ENCODE data around the gene SETD1B.
"Not testable (repeated sequence)": the region's sequence is repeated elsewhere in the genome, so short reads cannot be mapped to it uniquely, and the experiment has no call there.

Gene SETD1B

DNA sequence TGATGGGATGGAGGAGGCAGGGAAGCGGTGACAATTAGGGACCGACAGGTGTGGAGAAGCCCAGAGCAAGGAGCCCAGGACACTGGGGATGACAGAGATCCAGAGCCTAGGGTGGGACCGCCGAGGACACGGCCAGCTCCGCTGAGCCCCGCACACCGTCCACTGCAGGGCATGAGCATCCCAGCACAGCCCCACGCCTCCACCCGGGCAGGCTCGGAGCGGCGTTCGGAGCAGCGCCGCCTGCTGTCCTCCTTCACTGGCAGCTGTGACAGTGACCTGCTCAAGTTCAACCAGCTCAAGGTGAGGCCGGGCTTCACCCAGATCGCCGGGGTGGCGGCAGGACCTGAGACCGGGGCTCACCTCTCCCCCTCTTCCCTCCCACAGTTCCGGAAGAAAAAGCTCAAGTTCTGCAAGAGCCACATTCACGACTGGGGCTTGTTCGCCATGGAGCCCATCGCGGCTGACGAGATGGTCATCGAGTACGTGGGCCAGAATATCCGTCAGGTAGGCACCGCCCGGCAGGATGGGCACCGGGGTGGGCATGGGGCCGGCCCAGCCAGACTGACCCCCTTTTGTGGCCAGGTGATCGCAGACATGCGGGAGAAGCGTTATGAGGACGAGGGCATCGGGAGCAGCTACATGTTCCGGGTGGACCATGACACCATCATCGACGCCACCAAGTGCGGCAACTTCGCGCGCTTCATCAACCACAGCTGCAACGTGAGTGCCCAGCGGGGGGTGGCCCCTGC, 23.7 kb downstream of the SETD1B start:
- no peak for DNase-seq

DNA sequence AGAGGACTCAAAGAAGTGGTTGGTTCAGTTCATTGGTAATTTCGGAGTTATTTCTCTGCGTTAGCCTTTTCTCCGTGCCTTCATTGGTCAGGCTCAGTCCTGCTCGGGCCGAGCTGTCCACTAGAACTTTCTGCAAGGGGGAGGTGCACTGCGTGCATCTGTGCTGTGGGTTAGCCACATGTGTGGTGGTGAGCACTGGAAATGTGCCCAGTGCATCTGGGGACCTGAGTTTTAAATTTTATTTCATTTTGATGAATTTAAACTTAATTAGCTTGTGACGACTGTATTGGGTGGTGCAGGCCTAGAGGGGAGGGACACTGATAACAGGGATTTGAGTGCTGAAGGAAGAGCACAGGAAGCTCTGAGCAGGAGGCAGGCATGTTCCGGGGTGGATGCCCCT, 24.5 kb downstream of the SETD1B start:
- DNase-seq = no peak

- DNase-seq = no peak
Measured at GRCh38 chr12:121828826-121829225, 25.0 kb downstream of the SETD1B start.

DNA sequence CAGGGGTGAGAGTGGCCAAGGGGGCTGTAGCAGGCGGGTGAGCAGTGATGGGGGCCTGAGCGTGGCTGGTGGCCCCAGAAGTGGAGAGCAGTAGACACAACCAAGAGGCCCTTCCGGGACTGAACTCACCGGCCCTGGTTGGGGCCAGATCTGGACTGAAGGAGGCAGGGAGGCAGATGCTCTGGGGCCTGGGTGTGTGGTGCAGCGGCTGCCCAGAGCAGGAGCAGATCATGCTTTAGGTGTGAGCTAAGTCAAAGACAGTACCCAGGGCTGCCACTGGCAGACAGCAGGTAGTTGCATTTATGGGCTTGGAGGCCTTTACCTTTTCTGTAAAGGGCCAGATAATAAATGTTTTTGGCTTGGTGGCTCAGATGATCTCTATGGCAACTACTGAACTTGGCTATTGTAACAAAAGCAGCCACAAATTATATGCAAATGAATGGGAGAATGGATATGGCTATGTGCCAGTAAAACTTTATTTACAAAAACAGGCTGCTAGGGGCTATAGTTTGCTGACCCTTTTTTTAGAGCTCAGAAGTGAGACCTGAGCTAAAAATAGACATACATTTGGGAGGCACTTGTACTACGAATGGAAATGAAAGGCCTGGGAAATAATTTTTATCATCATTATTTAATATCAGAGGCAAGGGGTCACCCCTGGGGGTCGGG, 25.6 kb downstream of the SETD1B start:
- DNase-seq = no peak

GRCh38 chr12:121830134-121830533, 26.3 kb downstream of the SETD1B start:
- DNase-seq = no peak

DNA sequence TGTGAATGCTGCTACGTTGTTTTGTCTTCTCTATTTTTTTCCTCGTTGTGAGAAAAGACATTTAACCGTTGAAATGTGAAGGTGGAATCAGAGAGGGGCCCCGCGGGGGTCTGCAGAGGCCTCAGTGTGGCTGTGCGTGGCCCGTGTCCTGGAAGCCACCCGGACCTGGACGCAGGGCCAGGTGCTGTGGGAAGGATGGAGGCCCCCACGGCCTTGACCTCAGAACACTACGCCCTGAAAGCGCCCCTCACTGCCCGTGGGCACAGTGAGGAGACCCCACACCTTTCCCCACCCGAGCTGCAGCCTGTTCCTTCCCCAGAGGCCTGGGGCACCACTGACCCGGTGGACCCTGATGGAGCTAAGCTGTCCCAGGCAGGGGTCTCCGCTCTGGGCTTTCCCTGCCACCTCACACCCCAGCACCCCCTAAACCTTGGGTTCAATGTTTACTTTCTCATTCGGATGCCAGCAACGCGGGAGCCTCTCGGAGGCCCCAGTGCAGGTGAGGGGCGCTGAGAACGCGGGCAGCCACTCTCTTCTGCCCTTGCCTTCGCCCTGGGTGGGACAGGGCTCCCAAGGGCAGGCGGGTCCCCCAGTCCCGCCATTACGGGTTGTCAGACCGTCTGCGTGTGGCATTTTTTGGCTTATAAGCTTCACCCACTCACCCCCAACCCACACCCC, 26.9 kb downstream of the SETD1B start:
- DNase-seq = no peak

DNA sequence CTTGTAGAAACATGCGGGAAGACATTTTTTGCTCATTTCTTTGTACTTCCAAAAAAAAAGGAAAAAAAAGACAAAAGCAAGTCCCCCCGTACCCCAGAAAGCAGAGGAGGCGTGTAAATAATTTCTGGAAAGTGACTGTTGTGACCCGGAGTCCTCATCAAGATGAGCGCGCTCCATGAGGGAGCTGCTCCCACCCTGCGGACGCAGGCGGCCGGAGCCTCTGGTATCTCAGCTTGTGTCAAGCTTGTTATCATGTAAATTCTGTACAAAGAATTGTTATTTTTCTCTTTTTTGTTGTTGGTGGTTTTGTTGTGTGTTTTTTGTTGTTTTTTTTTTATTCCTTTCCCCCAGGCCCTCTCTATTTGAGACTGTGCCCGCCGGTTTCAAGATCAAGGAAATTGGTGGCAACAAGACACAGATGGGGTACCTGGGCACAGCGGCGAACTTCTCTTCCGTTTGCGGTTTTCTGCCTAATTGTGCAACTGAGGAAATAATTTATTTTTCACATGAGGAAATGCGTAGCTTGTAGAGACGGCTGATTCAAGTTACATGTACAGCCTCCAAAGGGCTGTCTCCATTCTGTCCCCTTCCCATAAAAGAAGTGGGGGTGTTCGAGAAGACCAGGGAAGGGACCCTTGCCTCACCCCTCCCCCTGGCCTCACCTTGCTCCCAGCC, 27.9 kb downstream of the SETD1B start:
- no peak for DNase-seq

- no peak for DNase-seq
Measured at GRCh38 chr12:121837680-121838079, 33.9 kb downstream of the SETD1B start.

- no peak for DNase-seq
Measured at GRCh38 chr12:121838126-121838525, 34.3 kb downstream of the SETD1B start.

DNA sequence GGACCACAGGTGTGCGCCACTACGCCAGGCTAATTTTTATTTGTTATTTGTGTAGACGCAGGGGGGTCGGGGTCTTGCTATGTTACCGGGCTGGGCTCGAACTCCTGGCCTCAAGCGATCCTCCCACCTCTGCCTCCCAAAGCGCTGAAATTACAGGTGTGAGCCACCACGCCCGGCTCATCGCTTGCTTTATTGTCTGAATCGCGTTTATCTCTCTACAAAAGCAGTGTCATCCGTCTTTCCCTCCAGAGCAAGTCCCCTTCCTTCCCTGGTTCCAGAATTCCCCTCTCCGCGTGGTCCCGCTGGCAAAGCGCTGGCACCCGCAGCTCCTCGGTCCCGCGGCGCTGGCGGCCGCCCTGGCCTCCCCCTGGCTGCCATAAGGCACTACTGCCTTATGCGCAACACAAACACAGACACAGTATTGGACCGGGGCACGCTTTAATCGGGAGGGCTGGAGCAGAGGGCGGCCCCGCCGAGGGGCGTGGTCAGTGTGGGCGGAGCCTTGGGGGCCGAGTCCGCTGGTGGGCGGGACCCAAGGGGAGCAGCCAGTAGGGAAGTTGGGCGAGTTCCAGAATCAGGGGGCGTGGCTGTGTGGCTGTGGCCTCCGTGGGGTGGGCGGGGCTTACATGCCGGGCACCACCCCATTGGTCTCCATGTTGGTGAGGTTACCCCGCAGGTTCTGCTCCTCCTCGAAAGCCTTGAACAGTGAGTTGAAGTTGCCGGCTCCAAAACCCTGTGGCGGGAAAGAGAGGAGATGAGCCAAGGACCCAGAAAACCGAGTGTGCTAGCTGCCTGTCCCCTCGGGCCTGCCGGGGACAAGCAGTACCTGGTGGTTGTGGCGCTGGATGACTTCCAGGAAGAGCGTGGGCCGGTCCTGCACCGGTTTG, 35.5 kb downstream of the SETD1B start:
- peak; percentile 99 for DNase-seq

DNA sequence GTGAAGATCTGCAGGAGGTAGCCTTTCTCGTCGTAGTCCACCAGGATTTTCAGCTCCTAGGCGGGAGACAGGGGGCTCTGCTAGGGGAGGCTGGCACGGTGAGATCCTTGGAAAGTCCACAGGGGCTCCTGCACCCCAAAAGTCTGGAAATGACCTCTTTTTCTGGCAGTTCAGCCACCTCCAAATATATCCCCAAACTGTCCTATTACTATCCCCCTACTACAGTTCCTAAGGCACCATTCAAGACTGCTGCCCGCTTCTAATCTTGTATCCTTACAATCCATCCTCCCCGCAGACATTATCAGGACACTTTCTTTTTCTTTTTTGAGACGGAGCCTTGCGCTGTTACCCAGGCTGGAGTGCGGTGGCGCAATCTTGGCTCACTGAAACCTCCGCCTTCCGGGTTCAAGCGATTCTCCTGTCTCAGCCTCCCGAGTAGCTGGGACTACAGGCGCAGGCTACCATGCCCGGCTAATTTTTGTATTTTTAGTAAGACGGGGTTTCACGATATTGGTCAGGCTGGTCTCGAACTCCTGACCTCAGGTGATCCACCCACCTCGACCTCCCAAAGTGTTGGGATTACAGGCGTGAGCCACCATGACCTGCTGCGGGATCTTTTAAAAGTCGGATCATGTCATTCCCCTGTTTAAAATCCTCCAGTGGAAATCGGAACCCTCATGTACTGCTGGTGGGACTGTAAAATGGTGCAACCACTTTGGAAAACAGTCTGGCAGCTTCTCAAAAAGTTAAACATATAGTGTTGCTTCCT, 36.4 kb downstream of the SETD1B start:
- DNase-seq = no peak

GRCh38 chr12:121843236-121843982, 39.6 kb downstream of the SETD1B start:
- no peak for DNase-seq

GRCh38 chr12:121845701-121846100, 41.9 kb downstream of the SETD1B start:
- no peak for DNase-seq

DNA sequence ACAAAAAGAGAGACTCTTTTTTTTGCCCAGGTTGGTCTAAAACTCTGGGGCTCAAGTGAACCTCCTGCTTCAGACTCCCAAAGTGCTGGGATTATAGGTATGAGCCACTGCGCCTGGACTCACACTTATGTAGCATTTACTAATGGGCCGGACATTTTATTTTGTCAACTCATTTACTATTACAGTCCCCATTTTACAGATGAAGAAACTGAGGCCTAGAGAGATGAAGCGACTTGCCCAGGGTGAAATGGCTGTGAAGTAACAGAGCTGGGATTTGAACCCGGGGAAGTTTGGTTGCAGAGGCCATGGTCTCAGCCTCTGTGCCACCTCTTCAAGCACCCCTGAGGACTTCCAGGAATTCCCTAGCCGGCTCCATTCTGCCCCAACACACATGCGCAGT, 45.4 kb downstream of the SETD1B start:
- DNase-seq = no peak

GRCh38 chr12:121849665-121850064, 45.9 kb downstream of the SETD1B start:
- no peak for DNase-seq

- DNase-seq = not testable (repeated sequence)
Measured at GRCh38 chr12:121852392-121852791, 48.6 kb downstream of the SETD1B start.

DNA sequence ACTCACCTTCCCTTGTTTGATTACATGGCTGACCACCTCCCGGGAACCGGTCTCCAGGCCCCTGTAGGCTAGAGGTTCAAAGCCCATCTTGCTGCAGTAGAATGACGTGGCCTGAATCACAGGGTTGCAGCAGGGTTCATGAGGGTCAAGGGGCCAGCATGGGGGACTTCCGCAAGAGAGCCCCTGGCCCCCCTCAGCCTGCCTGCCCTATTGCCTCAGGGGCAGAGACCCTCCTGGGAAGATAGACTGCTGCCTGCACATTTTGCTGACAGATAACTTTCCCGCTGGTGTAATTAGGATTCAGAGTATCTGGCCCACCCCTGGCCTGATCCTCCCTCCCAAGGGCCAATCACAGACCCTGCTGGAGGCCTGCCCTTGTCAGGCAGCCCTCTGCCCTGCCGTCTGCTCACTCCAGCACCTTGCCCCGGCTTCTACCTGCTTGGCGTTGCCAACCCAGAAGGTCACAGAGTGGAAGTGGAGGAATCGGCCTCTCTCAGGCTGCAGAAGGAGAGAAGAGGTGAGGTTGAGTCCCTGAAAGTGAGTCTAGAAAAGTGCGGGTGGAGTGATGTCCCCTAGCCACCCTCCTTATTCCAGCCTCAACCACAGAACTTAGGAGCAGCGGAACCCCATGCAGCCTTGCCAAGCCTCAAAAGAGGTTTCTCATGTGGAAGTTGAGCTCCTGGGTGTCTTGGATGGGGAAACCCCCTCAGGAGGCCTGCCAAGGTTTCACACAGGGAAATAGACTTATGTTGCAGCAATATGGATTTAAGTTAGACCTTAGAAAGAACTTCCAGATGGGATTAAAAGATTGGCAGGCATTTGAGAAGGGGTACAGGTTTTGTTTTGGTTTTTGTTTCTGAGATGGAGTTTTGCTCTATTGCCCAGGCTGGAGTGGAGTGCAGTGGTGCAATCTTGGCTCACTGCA, 53.8 kb downstream of the SETD1B start:
- no peak for DNase-seq

DNA sequence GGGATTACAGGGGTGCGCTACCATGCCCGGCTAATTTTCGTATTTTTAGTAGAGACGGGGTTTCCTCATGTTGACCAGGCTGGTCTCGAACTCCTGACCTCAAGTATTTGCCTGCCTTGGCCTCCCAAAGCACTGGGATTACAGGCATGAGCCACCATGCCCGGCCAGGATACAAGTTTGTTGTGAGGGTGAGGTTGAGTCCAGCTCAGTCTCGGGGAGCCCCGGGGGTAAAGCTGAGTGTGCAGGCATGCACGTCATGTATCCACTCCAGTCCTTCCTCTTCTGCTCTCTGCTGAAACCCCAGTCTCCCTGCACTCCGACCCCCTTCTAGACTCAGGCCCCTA, 54.5 kb downstream of the SETD1B start:
- no peak for DNase-seq

GRCh38 chr12:121858662-121859572, 55.1 kb downstream of the SETD1B start, which contains the start of gene HPD:
Gene HPD (minus strand): TSS chr12:121858859. CDS start chr12:121858823, 36 bp downstream.
- no peak for DNase-seq
